NCI-H128 (cell line): ENCODE data around the gene PLEKHG5.

Source experiments
- DNase-seq: peaks from one replicate; lab custom pipeline; 2025; ENCODE audit not compliant: unreplicated experiment; lab: John Stamatoyannopoulos, UW

PLEKHG5 gene

GRCh38 chr1:6477039-6477820 lies 14.2 kb downstream of the PLEKHG5 start:
- DNase-seq = no peak

GRCh38 chr1:6476483-6476882 lies 15.0 kb downstream of the PLEKHG5 start:
- DNase-seq = no peak

- peak; percentile 74 for DNase-seq
Measured at GRCh38 chr1:6475381-6476133, 15.9 kb downstream of the PLEKHG5 start.

GRCh38 chr1:6474815-6475282 lies 16.6 kb downstream of the PLEKHG5 start:
- DNase-seq = no peak

- DNase-seq = peak; percentile 72
Measured at GRCh38 chr1:6473974-6474814, 17.3 kb downstream of the PLEKHG5 start.

- no peak for DNase-seq
Measured at GRCh38 chr1:6473156-6473555, 18.3 kb downstream of the PLEKHG5 start.

- no peak for DNase-seq
Measured at GRCh38 chr1:6472391-6472790, 19.1 kb downstream of the PLEKHG5 start.

- DNase-seq = no peak
Measured at GRCh38 chr1:6471970-6472368, 19.5 kb downstream of the PLEKHG5 start.

GRCh38 chr1:6471086-6471969 lies 20.1 kb downstream of the PLEKHG5 start:
- DNase-seq = no peak

- no peak for DNase-seq
Measured at GRCh38 chr1:6470132-6471085, 21.1 kb downstream of the PLEKHG5 start.

- DNase-seq = no peak
Measured at GRCh38 chr1:6468729-6469461, 22.6 kb downstream of the PLEKHG5 start.

GRCh38 chr1:6467744-6468688 lies 23.5 kb downstream of the PLEKHG5 start:
- DNase-seq = no peak

- DNase-seq = no peak
Measured at GRCh38 chr1:6467224-6467623, 24.2 kb downstream of the PLEKHG5 start.

- DNase-seq = no peak
Measured at GRCh38 chr1:6466751-6467150, 24.7 kb downstream of the PLEKHG5 start.

GRCh38 chr1:6466023-6466422 lies 25.4 kb downstream of the PLEKHG5 start, which contains the start of gene TNFRSF25:
Gene TNFRSF25, minus strand, starts transcription at chr1:6466173. Its CDS starts 66 bp downstream, at chr1:6466107.
- DNase-seq = no peak

GRCh38 chr1:6465461-6466005 lies 25.9 kb downstream of the PLEKHG5 start:
- DNase-seq = no peak

- no peak for DNase-seq
Measured at GRCh38 chr1:6464915-6465314, 26.6 kb downstream of the PLEKHG5 start.
